Vagina (tissue), 2 donors: ENCODE results near the gene VPS13C.

ENCODE experiments used
- POLR2A ChIP-seq, 2 donors: fragments of 450-650 bp; IDR thresholded peaks; one replicate each; pipeline ENCODE4 v1.6.1; 2017; ENCODE audit warnings: antibody characterized with exemption in 2 of 2, mild to moderate bottlenecking in 2 of 2, moderate library complexity in 2 of 2
- TF ChIP-seq, protein P1 (sequence below), 3 experiments: fragments of 450-650 bp in 2 of 3; fragments of 200-600 bp in 1 of 3; sonication (generic) in 1 of 3; IDR thresholded peaks; one replicate each; pipeline ENCODE4 v1.5.1; 2017 to 2019; ENCODE audit warnings: antibody characterized with exemption in 3 of 3, mild to moderate bottlenecking in 2 of 3, moderate library complexity in 2 of 3

DNA sequence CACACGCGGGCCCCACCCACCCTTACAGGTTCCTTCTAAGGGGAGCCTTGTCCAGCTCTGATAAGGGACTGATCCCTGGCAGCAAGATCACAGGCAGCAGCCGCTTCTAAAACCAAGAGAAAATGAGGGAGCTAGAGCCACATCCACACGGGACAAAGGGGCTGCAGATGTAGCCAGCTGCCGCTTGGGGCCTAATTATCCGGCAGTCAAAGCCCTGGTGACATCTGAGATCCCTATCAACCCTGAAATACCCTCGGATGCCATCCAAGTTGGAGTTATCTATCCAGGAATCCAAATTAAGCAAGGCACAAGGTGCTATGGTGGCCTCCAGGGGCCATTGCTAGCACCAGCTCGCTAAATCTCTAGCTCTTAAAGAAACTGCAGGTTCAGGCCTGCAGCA lies 248.3 kb downstream of the VPS13C start:
- TF ChIP-seq, protein P1, sequence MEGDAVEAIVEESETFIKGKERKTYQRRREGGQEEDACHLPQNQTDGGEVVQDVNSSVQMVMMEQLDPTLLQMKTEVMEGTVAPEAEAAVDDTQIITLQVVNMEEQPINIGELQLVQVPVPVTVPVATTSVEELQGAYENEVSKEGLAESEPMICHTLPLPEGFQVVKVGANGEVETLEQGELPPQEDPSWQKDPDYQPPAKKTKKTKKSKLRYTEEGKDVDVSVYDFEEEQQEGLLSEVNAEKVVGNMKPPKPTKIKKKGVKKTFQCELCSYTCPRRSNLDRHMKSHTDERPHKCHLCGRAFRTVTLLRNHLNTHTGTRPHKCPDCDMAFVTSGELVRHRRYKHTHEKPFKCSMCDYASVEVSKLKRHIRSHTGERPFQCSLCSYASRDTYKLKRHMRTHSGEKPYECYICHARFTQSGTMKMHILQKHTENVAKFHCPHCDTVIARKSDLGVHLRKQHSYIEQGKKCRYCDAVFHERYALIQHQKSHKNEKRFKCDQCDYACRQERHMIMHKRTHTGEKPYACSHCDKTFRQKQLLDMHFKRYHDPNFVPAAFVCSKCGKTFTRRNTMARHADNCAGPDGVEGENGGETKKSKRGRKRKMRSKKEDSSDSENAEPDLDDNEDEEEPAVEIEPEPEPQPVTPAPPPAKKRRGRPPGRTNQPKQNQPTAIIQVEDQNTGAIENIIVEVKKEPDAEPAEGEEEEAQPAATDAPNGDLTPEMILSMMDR (IDR thresholded peaks at IDR 0.05) = no peak
- TF ChIP-seq POLR2A (IDR thresholded peaks at IDR 0.05) = no peak
